ENCODE measurements around the gene ACTRT2. TPM values are rescaled to one million over a fixed set of nuclear protein-coding genes. Genes with fewer than 3 reads are reported as not detected.
A peak's percentile ranks its signal among the peaks of the same experiment; 100 is the strongest.

The ACTRT2 gene
- total RNA-seq, 2 experiments from 2014 or later: not detected

- ChIA-PET CTCF (no interaction called here), POLR2A (no interaction called here)
- no peak for DNase-seq
- Mint-ChIP-seq H3K9me3 (no peaks in the 10 kb centered on the region), H3K4me3 (no peak overlapping the region), H3K27ac (no peak overlapping the region), H3K4me1 (peaks cover 3% of the 10 kb centered on the region), H3K36me3 (ENCODE audit: low read depth) (no peaks in the 10 kb centered on the region), H3K27me3 (peaks cover 28% of the 10 kb centered on the region)
Observed at GRCh38 chr1:3067301-3067670, 46.0 kb downstream of the ACTRT2 start.

GRCh38 chr1:3067671-3068563 is 46.6 kb downstream of the ACTRT2 start:
- Mint-ChIP-seq H3K27me3 (peaks cover 30% of the 10 kb centered on the region), H3K4me3 (no peak overlapping the region), H3K27ac (no peak overlapping the region), H3K36me3 (ENCODE audit: low read depth) (no peaks in the 10 kb centered on the region), H3K4me1 (peaks cover 3% of the 10 kb centered on the region), H3K9me3 (no peaks in the 10 kb centered on the region)
- ChIA-PET POLR2A (no interaction called here), CTCF (no interaction called here)
- DNase-seq: no peak

GRCh38 chr1:3068564-3069431 is 47.5 kb downstream of the ACTRT2 start, which contains the start of gene PRDM16:
TSS of gene PRDM16 (plus strand) at chr1:3069203. CDS start at chr1:3069260, 57 bp downstream.
- ChIA-PET CTCF (no interaction called here), POLR2A (no interaction called here)
- Mint-ChIP-seq H3K27ac (peak within 1 kb of the TSS; percentile 88), H3K4me3 (peak within 1 kb of the TSS; percentile 75), H3K27me3 (peaks cover 30% of the 10 kb centered on the region), H3K9me3 (no peaks in the 10 kb centered on the region), H3K36me3 (ENCODE audit: low read depth) (no peaks in the 10 kb centered on the region), H3K4me1 (peaks cover 3% of the 10 kb centered on the region)
- DNase-seq: peak; percentile 26

- H3K4me3 Mint-ChIP-seq: peak overlapping the region; percentile 58
- H3K27ac Mint-ChIP-seq: no peak overlapping the region
- no peak for DNase-seq
Observed at GRCh38 chr1:3069491-3070308, 48.4 kb downstream of the ACTRT2 start.

GRCh38 chr1:3070309-3070643 is 49.0 kb downstream of the ACTRT2 start:
- H3K4me1 Mint-ChIP-seq: peaks cover 3% of the 10 kb centered on the region
- ChIA-PET CTCF (no interaction called here), POLR2A (no interaction called here)
- H3K27ac Mint-ChIP-seq: no peak overlapping the region
- no peak overlapping the region for H3K4me3 Mint-ChIP-seq
- H3K27me3 Mint-ChIP-seq: peaks cover 37% of the 10 kb centered on the region
- no peak for DNase-seq
- no peaks in the 10 kb centered on the region for H3K36me3 Mint-ChIP-seq (ENCODE audit: low read depth)
- H3K9me3 Mint-ChIP-seq: no peaks in the 10 kb centered on the region

More at GRCh38 chr1:3069491-3070308, 48.4 kb downstream of the ACTRT2 start:
- H3K4me1 Mint-ChIP-seq: peaks cover 3% of the 10 kb centered on the region
- peaks cover 36% of the 10 kb centered on the region for H3K27me3 Mint-ChIP-seq
- CTCF ChIA-PET: no interaction called here
- POLR2A ChIA-PET: no interaction called here
- no peaks in the 10 kb centered on the region for H3K36me3 Mint-ChIP-seq (ENCODE audit: low read depth)
- no peaks in the 10 kb centered on the region for H3K9me3 Mint-ChIP-seq

- no peak for DNase-seq
- Mint-ChIP-seq H3K4me1 (peaks cover 3% of the 10 kb centered on the region), H3K9me3 (no peaks in the 10 kb centered on the region), H3K4me3 (peak overlapping the region; percentile 32), H3K27me3 (peaks cover 37% of the 10 kb centered on the region), H3K36me3 (ENCODE audit: low read depth) (no peaks in the 10 kb centered on the region), H3K27ac (no peak overlapping the region)
- POLR2A ChIA-PET: no interaction called here
- CTCF ChIA-PET: no interaction called here
Observed at GRCh38 chr1:3070644-3071564, 49.6 kb downstream of the ACTRT2 start.

- H3K27me3 Mint-ChIP-seq: peaks cover 38% of the 10 kb centered on the region
- no peak overlapping the region for H3K27ac Mint-ChIP-seq
- peaks cover 3% of the 10 kb centered on the region for H3K4me1 Mint-ChIP-seq
- POLR2A ChIA-PET: no interaction called here
- H3K36me3 Mint-ChIP-seq (ENCODE audit: low read depth): no peaks in the 10 kb centered on the region
- CTCF ChIA-PET: no interaction called here
- H3K4me3 Mint-ChIP-seq: peak overlapping the region; percentile 32
- DNase-seq: no peak
- H3K9me3 Mint-ChIP-seq: no peaks in the 10 kb centered on the region
Observed at GRCh38 chr1:3071565-3072390, 50.5 kb downstream of the ACTRT2 start.

Other genes with a start within 250 kb of the ACTRT2 start
- gene TTC34, start 219.8 kb upstream of the ACTRT2 start, total RNA-seq: 1 to 10 TPM; 1.6 to 1.9 TPM
- gene PRDM16, start 47.7 kb downstream of the ACTRT2 start, total RNA-seq: 1 to 10 TPM; 1.1 to 2.3 TPM

Measured in activated CD4-positive, alpha-beta T cell treated with anti-CD3 and anti-CD28 coated beads, Interleukin-2, amount 10 ng/mL, durations not matched to agents 7 days and 5 days (primary cell).